Trophoblast cell (in vitro differentiated cells and primary cell): ENCODE data around the gene FGF6.

Experiments
- DNase-seq, 2 donors: peaks; one replicate each; pipeline ENCODE4 v3.0.0-alpha.2; 2016
- H2AFZ ChIP-seq: 2 replicates; pipeline ENCODE4 v1.6.1; 2013; ENCODE audit warnings: low read length, moderate library complexity, mild to moderate bottlenecking; ENCODE audit not compliant: insufficient read depth, poor library complexity
- H2AK5ac ChIP-seq: 2 replicates; pipeline ENCODE4 v1.6.1; 2013; ENCODE audit warnings: mild to moderate bottlenecking, low read length
- H2BK120ac ChIP-seq: 2 replicates; pipeline ENCODE4 v1.6.1; 2013; ENCODE audit warnings: low read length, mild to moderate bottlenecking, moderate library complexity; ENCODE audit not compliant: insufficient read depth, poor library complexity
- H2BK12ac ChIP-seq: 2 replicates; pipeline ENCODE4 v1.6.1; 2013; ENCODE audit warnings: mild to moderate bottlenecking, low read length, moderate library complexity
- H2BK5ac ChIP-seq: 2 replicates; pipeline ENCODE4 v1.6.1; 2013; ENCODE audit warnings: low read length, low read depth, moderate library complexity, mild to moderate bottlenecking; ENCODE audit not compliant: poor library complexity
- H3K14ac ChIP-seq: 2 replicates; pipeline ENCODE4 v1.6.1; 2013; ENCODE audit warnings: mild to moderate bottlenecking, low read length
- H3K18ac ChIP-seq: 2 replicates; pipeline ENCODE4 v1.6.1; 2013; ENCODE audit warnings: mild to moderate bottlenecking, low read length
- H3K23ac ChIP-seq: 2 replicates; pipeline ENCODE4 v1.6.1; 2013; ENCODE audit warnings: low read length
- H3K27ac ChIP-seq: 2 replicates; pipeline ENCODE4 v1.5.1; 2013; ENCODE audit warnings: low read depth, mild to moderate bottlenecking, inconsistent platforms, low read length, moderate library complexity
- H3K27me3 ChIP-seq: 2 replicates; pipeline ENCODE4 v1.6.1; 2013; ENCODE audit warnings: inconsistent platforms, mild to moderate bottlenecking, low read length, moderate library complexity; ENCODE audit not compliant: insufficient read depth
- H3K36me3 ChIP-seq, 2 experiments: 1 replicate in 1 of 2; 2 replicates in 1 of 2; pipeline ENCODE4 v1.6.1; 2013; ENCODE audit warnings: low read length in 2 of 2, mild to moderate bottlenecking in 2 of 2, moderate library complexity in 1 of 2; ENCODE audit not compliant: insufficient read depth in 2 of 2, control insufficient read depth in 1 of 2
- H3K4ac ChIP-seq: 2 replicates; pipeline ENCODE4 v1.6.1; 2013; ENCODE audit warnings: low read depth, mild to moderate bottlenecking, low read length, moderate library complexity
- H3K4me1 ChIP-seq, 2 experiments: 1 replicate in 1 of 2; 2 replicates in 1 of 2; pipeline ENCODE4 v1.6.1; 2013; ENCODE audit warnings: low read length in 2 of 2, mild to moderate bottlenecking in 2 of 2, moderate library complexity in 1 of 2; ENCODE audit not compliant: insufficient read depth in 2 of 2, control insufficient read depth in 1 of 2
- H3K4me2 ChIP-seq: 2 replicates; pipeline ENCODE4 v1.6.1; 2013; ENCODE audit warnings: inconsistent platforms, mild to moderate bottlenecking, low read length, moderate library complexity
- H3K4me3 ChIP-seq: 2 replicates; pipeline ENCODE4 v1.5.1; 2013; ENCODE audit warnings: mild to moderate bottlenecking, low read depth, low read length, inconsistent platforms
- H3K79me1 ChIP-seq: one replicate; pipeline ENCODE4 v1.6.1; 2013; ENCODE audit warnings: low read length
- H3K79me2 ChIP-seq: 2 replicates; pipeline ENCODE4 v1.6.1; 2013; ENCODE audit warnings: low read length, mild to moderate bottlenecking; ENCODE audit not compliant: control insufficient read depth, insufficient read depth, poor library complexity
- H3K9ac ChIP-seq: 2 replicates; pipeline ENCODE4 v1.6.1; 2013; ENCODE audit warnings: mild to moderate bottlenecking, low read length
- H3K9me3 ChIP-seq: 2 replicates; pipeline ENCODE4 v1.6.1; 2013; ENCODE audit warnings: low read depth, mild to moderate bottlenecking, control low read depth, inconsistent platforms, low read length; ENCODE audit not compliant: insufficient read depth
- H4K12ac ChIP-seq: 2 replicates; pipeline ENCODE4 v1.6.1; 2013; ENCODE audit warnings: low read depth, mild to moderate bottlenecking, low read length, moderate library complexity
- H4K8ac ChIP-seq: 2 replicates; pipeline ENCODE4 v1.6.1; 2013; ENCODE audit warnings: low read depth, mild to moderate bottlenecking, low read length, moderate library complexity
- H4K91ac ChIP-seq: one replicate; pipeline ENCODE4 v1.6.1; 2013; ENCODE audit warnings: low read depth, mild to moderate bottlenecking, low read length, moderate library complexity
- WGBS: extraction: QIAGEN DNeasy Blood & Tissue Kit; methylation state at CpG from one replicate; pipeline ENCODE4 v1.1.7; 2013; ENCODE audit warnings: missing lambda C conversion rate; ENCODE audit not compliant: insufficient read length, insufficient coverage; ENCODE audit errors: extremely low coverage; 5-methylcytosine and 5-hydroxymethylcytosine counted together

The FGF6 gene

GRCh38 chr12:4486049-4486699 is 40.6 kb upstream of the FGF6 start:
- Histone ChIP-seq H3K9ac (no peak overlapping the region), H3K4me3 (no peak overlapping the region)

GRCh38 chr12:4483885-4484823 is 38.5 kb upstream of the FGF6 start:
- no peak for DNase-seq
- Histone ChIP-seq H2AK5ac (no peak overlapping the region), H2BK12ac (no peak overlapping the region), H3K4me1 (no peaks in the 10 kb centered on the region), H4K8ac (no peak overlapping the region), H3K23ac (no peak overlapping the region), H3K27ac (no peak overlapping the region), H2AFZ (no peak overlapping the region), H3K18ac (no peak overlapping the region), H4K91ac (no peak overlapping the region), H3K4me3 (no peak overlapping the region), H3K9me3 (no peaks in the 10 kb centered on the region), H3K4ac (no peak overlapping the region), H3K36me3 (peaks cover 0 to 2% of the 10 kb centered on the region in 2 experiments), H3K27me3 (no peaks in the 10 kb centered on the region), H3K79me1 (no peaks in the 10 kb centered on the region), H4K12ac (no peak overlapping the region), H3K4me2 (no peak overlapping the region), H3K9ac (no peak overlapping the region), H2BK120ac (no peak overlapping the region), H3K14ac (no peak overlapping the region), H3K79me2 (no peaks in the 10 kb centered on the region), H2BK5ac (no peak overlapping the region)
- WGBS = no CpG with 5 or more reads among the region's 4 CpGs

More at GRCh38 chr12:4486049-4486699, 40.6 kb upstream of the FGF6 start:
- no peak overlapping the region for H3K14ac ChIP-seq
- H4K12ac ChIP-seq = no peak overlapping the region
- no peaks in the 10 kb centered on the region for H3K27me3 ChIP-seq
- H4K8ac ChIP-seq = no peak overlapping the region
- peak; percentile 12 to 78 for DNase-seq
- no peak overlapping the region for H2BK120ac ChIP-seq
- H2BK5ac ChIP-seq = no peak overlapping the region
- no peak overlapping the region for H3K27ac ChIP-seq
- no peak overlapping the region for H3K4ac ChIP-seq
- H3K4me2 ChIP-seq = no peak overlapping the region
- H4K91ac ChIP-seq = no peak overlapping the region
- H2AK5ac ChIP-seq = no peak overlapping the region
- no peaks in the 10 kb centered on the region for H3K79me2 ChIP-seq
- no peak overlapping the region for H2BK12ac ChIP-seq
- no peak overlapping the region for H2AFZ ChIP-seq
- no peaks in the 10 kb centered on the region for H3K4me1 ChIP-seq
- H3K36me3 ChIP-seq = peaks cover 0 to 2% of the 10 kb centered on the region in 2 experiments
- no peak overlapping the region for H3K18ac ChIP-seq
- no peaks in the 10 kb centered on the region for H3K9me3 ChIP-seq
- H3K23ac ChIP-seq = no peak overlapping the region
- H3K79me1 ChIP-seq = no peaks in the 10 kb centered on the region
- no CpG with 5 or more reads among the region's 4 CpGs for WGBS

- Histone ChIP-seq H3K36me3 (no peaks in the 10 kb centered on the region), H3K27ac (no peak overlapping the region), H2AFZ (no peak overlapping the region), H3K9me3 (no peaks in the 10 kb centered on the region), H2BK12ac (no peak overlapping the region), H3K4me1 (no peaks in the 10 kb centered on the region), H3K27me3 (no peaks in the 10 kb centered on the region), H3K79me2 (no peaks in the 10 kb centered on the region), H2BK120ac (no peak overlapping the region), H3K4ac (no peak overlapping the region), H3K14ac (no peak overlapping the region), H2BK5ac (no peak overlapping the region), H3K9ac (no peak overlapping the region), H3K4me3 (no peak overlapping the region), H3K4me2 (no peak overlapping the region), H2AK5ac (no peak overlapping the region), H4K8ac (no peak overlapping the region), H3K23ac (no peak overlapping the region), H3K79me1 (no peaks in the 10 kb centered on the region), H4K12ac (no peak overlapping the region), H3K18ac (no peak overlapping the region), H4K91ac (no peak overlapping the region)
- DNase-seq = no peak
- no CpG with 5 or more reads among the region's 7 CpGs for WGBS
Observed at GRCh38 chr12:4482936-4483335, 37.3 kb upstream of the FGF6 start.

GRCh38 chr12:4478933-4479332 is 33.3 kb upstream of the FGF6 start:
- no peaks in the 10 kb centered on the region for H3K79me1 ChIP-seq
- no peaks in the 10 kb centered on the region for H3K4me1 ChIP-seq
- no peak overlapping the region for H3K4ac ChIP-seq
- H2BK12ac ChIP-seq = no peak overlapping the region
- no CpG with 5 or more reads among the region's 3 CpGs for WGBS
- no peak for DNase-seq
- H2AFZ ChIP-seq = no peak overlapping the region
- H3K79me2 ChIP-seq = no peaks in the 10 kb centered on the region
- H2BK5ac ChIP-seq = no peak overlapping the region
- no peak overlapping the region for H4K91ac ChIP-seq
- H2AK5ac ChIP-seq = no peak overlapping the region
- H3K27me3 ChIP-seq = no peaks in the 10 kb centered on the region
- no peak overlapping the region for H3K4me2 ChIP-seq
- H4K12ac ChIP-seq = no peak overlapping the region
- no peak overlapping the region for H2BK120ac ChIP-seq
- no peak overlapping the region for H3K14ac ChIP-seq
- no peaks in the 10 kb centered on the region for H3K36me3 ChIP-seq
- H3K18ac ChIP-seq = no peak overlapping the region
- H3K4me3 ChIP-seq = no peak overlapping the region
- H3K23ac ChIP-seq = no peak overlapping the region
- no peak overlapping the region for H3K27ac ChIP-seq
- H3K9ac ChIP-seq = no peak overlapping the region
- no peak overlapping the region for H4K8ac ChIP-seq
- H3K9me3 ChIP-seq = no peaks in the 10 kb centered on the region
